ENCODE results near the gene ANAPC1. TPM values are rescaled to one million over a fixed set of nuclear protein-coding genes. Genes with fewer than 3 reads are reported as not detected.
"Not testable (repeated sequence)": the region's sequence is repeated elsewhere in the genome, so short reads cannot be mapped to it uniquely, and the experiment has no call there.

ANAPC1 gene
- polyA plus RNA-seq, 3 donors = 4.2 to 12.4 (median 6.8) TPM

DNA sequence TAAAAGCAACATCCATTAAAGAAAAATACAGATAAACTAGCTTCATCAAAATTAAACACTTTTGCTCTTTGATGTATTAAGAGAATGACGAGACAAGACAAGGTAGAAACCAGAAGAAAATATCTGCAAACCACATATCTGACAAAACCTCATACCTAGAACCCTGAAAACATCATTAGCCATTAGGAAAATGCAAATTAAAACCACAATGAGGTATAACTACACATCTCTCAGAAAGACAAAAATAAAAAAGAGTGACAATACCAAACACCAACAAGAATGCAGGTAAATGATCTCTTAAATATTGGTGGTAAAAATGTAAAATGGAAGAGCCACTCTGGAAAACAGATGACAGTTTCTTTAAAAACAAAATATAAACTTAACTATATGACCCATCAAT is 53.5 kb downstream of the ANAPC1 start:
- H3K27ac Mint-ChIP-seq; H3K27ac ChIP-seq (ENCODE audit: low read depth in 1 of 2, low read length in 2 of 2); H3K4me3 Mint-ChIP-seq; H3K4me1 ChIP-seq (ENCODE audit: control insufficient read depth in 1 of 2, insufficient read depth in 2 of 2, low read length in 2 of 2); H3K4me2 ChIP-seq (replicated peaks; ENCODE audit: extremely low read depth, low read length, poor library complexity, severe bottlenecking); DNase-seq; H3K9ac ChIP-seq (ENCODE audit: insufficient read depth, low read length, poor library complexity, severe bottlenecking); H2AFZ ChIP-seq (ENCODE audit: insufficient read depth, low read depth, low read length, poor library complexity, severe bottlenecking); H3K79me2 ChIP-seq (ENCODE audit: insufficient read depth, low read length); intact Hi-C loops (cut with micrococcal nuclease); H3K9me3 Mint-ChIP-seq; H3K27me3 ChIP-seq (ENCODE audit: control insufficient read depth in 2 of 2, insufficient read depth in 2 of 2, low read length in 2 of 2); H3K4me1 Mint-ChIP-seq; H3K9me3 ChIP-seq (replicated peaks in 1 of 2; ENCODE audit: control insufficient read depth in 1 of 2, insufficient read depth in 1 of 2, low read length in 2 of 2); H3K27me3 Mint-ChIP-seq (ENCODE audit: low read depth in 3 of 3); H3K4me3 ChIP-seq (replicated peaks in 1 of 3; ENCODE audit: low read depth in 2 of 3, low read length in 3 of 3); H4K20me1 ChIP-seq (ENCODE audit: insufficient read depth, low read length): not testable (repeated sequence)
- WGBS (ENCODE audit: insufficient coverage) = no CpG with 5 or more reads among the region's 1 CpG
- peaks cover 48 to 64% of the 10 kb centered on the region in 2 donors for H3K36me3 Mint-ChIP-seq
- peaks cover 9 to 44% of the 10 kb centered on the region in 2 donors for H3K36me3 ChIP-seq (replicated peaks in 1 of 2; ENCODE audit: control insufficient read depth in 1 of 2, insufficient read depth in 2 of 2, low read length in 2 of 2)

DNA sequence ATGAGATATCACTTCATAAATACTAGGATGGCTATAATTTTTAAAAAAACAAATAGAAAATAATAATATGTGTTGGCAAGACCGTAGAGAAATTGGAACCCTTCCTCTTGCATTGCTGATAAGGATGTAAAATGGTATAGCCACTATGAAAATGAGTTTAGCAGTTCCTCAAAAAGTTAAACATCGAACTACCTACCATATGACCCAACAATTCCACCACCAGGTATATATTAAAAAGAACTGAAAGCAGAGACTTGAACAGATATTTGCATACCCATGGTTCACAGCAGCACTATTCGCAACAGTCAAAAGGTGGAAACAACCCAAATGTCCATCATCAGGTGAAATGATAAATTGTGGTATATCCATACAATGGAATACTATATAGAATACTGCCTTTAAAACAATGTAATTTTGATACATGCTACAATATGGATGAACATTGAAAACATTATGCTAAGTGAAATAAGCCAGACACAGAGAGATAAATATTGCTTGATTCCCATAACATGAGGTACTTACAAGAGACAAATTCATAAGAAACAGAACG is 55.7 kb downstream of the ANAPC1 start:
- H3K27ac ChIP-seq (ENCODE audit: low read depth in 1 of 2, low read length in 2 of 2); H3K9me3 Mint-ChIP-seq; H4K20me1 ChIP-seq (ENCODE audit: insufficient read depth, low read length); H3K4me2 ChIP-seq (replicated peaks; ENCODE audit: extremely low read depth, low read length, poor library complexity, severe bottlenecking); H3K27me3 ChIP-seq (ENCODE audit: control insufficient read depth in 2 of 2, insufficient read depth in 2 of 2, low read length in 2 of 2); H3K9ac ChIP-seq (ENCODE audit: insufficient read depth, low read length, poor library complexity, severe bottlenecking); H3K27me3 Mint-ChIP-seq (ENCODE audit: low read depth in 3 of 3); H3K79me2 ChIP-seq (ENCODE audit: insufficient read depth, low read length); H3K9me3 ChIP-seq (replicated peaks in 1 of 2; ENCODE audit: control insufficient read depth in 1 of 2, insufficient read depth in 1 of 2, low read length in 2 of 2); H3K4me1 ChIP-seq (ENCODE audit: control insufficient read depth in 1 of 2, insufficient read depth in 2 of 2, low read length in 2 of 2); DNase-seq; intact Hi-C loops (cut with micrococcal nuclease); H3K4me1 Mint-ChIP-seq; H2AFZ ChIP-seq (ENCODE audit: insufficient read depth, low read depth, low read length, poor library complexity, severe bottlenecking); H3K4me3 ChIP-seq (replicated peaks in 1 of 3; ENCODE audit: low read depth in 2 of 3, low read length in 3 of 3); H3K4me3 Mint-ChIP-seq: not testable (repeated sequence)
- Mint-ChIP-seq H3K36me3 (peaks cover 47 to 63% of the 10 kb centered on the region in 2 donors), H3K27ac (peak overlapping the region in 1 of 7 donors; percentile 1)
- WGBS (ENCODE audit: insufficient coverage) = no CpG with 5 or more reads among the region's 4 CpGs
- H3K36me3 ChIP-seq (replicated peaks in 1 of 2; ENCODE audit: control insufficient read depth in 1 of 2, insufficient read depth in 2 of 2, low read length in 2 of 2) = peaks cover 9 to 44% of the 10 kb centered on the region in 2 donors

DNA sequence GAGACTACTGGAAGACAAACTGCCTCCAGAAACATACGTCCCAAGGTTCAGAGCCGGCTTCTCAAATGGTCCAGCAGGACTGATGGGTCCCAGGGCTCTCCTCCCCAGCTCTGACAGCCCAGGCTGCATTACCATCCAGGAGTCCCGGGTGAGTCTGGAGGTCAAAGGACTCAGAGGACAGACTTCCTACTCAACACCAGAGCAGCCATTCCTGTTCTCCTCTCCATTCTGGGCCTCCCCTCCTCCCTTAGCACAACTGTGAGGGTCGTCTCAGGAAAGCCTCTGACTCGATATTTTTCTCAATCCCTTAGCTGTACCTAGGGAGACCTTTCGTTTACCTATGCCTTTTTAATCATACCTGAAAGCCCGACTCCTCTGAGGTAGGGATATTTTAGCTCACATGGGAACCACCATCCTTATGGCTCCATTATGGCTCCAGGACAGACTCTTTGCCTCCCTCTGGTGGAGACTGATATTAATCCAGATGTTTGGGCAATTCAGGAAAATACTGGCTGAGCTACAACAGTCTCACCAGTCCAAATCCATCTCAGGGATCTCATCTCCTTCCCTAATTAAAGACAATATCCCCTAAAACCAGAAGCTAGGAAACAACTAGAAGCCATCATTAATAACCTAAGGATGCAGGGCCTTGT is 70.9 kb downstream of the ANAPC1 start:
- H3K9ac ChIP-seq (ENCODE audit: insufficient read depth, low read length, poor library complexity, severe bottlenecking); H3K27me3 Mint-ChIP-seq (ENCODE audit: low read depth in 3 of 3); H2AFZ ChIP-seq (ENCODE audit: insufficient read depth, low read depth, low read length, poor library complexity, severe bottlenecking); H3K27ac ChIP-seq (ENCODE audit: low read depth in 1 of 2, low read length in 2 of 2); H3K4me3 ChIP-seq (replicated peaks in 1 of 3; ENCODE audit: low read depth in 2 of 3, low read length in 3 of 3); H3K9me3 ChIP-seq (replicated peaks in 1 of 2; ENCODE audit: control insufficient read depth in 1 of 2, insufficient read depth in 1 of 2, low read length in 2 of 2); H3K36me3 Mint-ChIP-seq; H3K4me3 Mint-ChIP-seq; H3K27me3 ChIP-seq (ENCODE audit: control insufficient read depth in 2 of 2, insufficient read depth in 2 of 2, low read length in 2 of 2); intact Hi-C loops (cut with micrococcal nuclease); H3K27ac Mint-ChIP-seq; H3K4me1 ChIP-seq (ENCODE audit: control insufficient read depth in 1 of 2, insufficient read depth in 2 of 2, low read length in 2 of 2); DNase-seq; H3K4me2 ChIP-seq (replicated peaks; ENCODE audit: extremely low read depth, low read length, poor library complexity, severe bottlenecking); H3K4me1 Mint-ChIP-seq; H3K9me3 Mint-ChIP-seq; H3K79me2 ChIP-seq (ENCODE audit: insufficient read depth, low read length); H3K36me3 ChIP-seq (replicated peaks in 1 of 2; ENCODE audit: control insufficient read depth in 1 of 2, insufficient read depth in 2 of 2, low read length in 2 of 2); H4K20me1 ChIP-seq (ENCODE audit: insufficient read depth, low read length): not testable (repeated sequence)
- TF ChIP-seq, protein P1, sequence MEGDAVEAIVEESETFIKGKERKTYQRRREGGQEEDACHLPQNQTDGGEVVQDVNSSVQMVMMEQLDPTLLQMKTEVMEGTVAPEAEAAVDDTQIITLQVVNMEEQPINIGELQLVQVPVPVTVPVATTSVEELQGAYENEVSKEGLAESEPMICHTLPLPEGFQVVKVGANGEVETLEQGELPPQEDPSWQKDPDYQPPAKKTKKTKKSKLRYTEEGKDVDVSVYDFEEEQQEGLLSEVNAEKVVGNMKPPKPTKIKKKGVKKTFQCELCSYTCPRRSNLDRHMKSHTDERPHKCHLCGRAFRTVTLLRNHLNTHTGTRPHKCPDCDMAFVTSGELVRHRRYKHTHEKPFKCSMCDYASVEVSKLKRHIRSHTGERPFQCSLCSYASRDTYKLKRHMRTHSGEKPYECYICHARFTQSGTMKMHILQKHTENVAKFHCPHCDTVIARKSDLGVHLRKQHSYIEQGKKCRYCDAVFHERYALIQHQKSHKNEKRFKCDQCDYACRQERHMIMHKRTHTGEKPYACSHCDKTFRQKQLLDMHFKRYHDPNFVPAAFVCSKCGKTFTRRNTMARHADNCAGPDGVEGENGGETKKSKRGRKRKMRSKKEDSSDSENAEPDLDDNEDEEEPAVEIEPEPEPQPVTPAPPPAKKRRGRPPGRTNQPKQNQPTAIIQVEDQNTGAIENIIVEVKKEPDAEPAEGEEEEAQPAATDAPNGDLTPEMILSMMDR (IDR thresholded peaks at IDR 0.05) = peak; percentile 10
- WGBS (ENCODE audit: insufficient coverage) = no CpG with 5 or more reads among the region's 7 CpGs

DNA sequence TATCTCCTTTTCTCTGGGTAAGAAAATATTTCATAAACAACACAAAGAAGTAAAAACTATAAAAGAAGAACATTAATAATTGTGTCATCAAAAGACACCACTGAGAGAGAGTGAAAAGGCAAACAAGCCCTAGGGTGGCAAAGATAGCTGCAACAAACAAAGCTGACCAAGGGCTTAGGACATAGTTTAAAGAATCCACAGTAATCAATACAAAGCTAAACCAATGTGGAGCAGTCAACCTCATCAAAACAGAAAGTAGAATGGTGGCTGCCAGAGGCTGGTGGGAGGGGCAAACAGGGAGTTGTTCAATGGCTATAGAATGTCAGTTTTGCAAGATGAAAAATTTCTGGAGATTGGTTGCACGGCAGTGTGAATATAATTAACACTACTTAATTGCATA is 93.4 kb downstream of the ANAPC1 start:
- H3K27me3 ChIP-seq (ENCODE audit: control insufficient read depth in 2 of 2, insufficient read depth in 2 of 2, low read length in 2 of 2); intact Hi-C loops (cut with micrococcal nuclease); H3K9me3 Mint-ChIP-seq: not testable (repeated sequence)

More for the DNA sequence above, 93.4 kb downstream of the ANAPC1 start:
- not testable (repeated sequence) for H3K27ac Mint-ChIP-seq; H3K4me3 ChIP-seq (replicated peaks in 1 of 3; ENCODE audit: low read depth in 2 of 3, low read length in 3 of 3); H2AFZ ChIP-seq (ENCODE audit: insufficient read depth, low read depth, low read length, poor library complexity, severe bottlenecking); H3K9me3 ChIP-seq (replicated peaks in 1 of 2; ENCODE audit: control insufficient read depth in 1 of 2, insufficient read depth in 1 of 2, low read length in 2 of 2); H3K27me3 Mint-ChIP-seq (ENCODE audit: low read depth in 3 of 3); H3K4me3 Mint-ChIP-seq; H4K20me1 ChIP-seq (ENCODE audit: insufficient read depth, low read length); H3K4me1 ChIP-seq (ENCODE audit: control insufficient read depth in 1 of 2, insufficient read depth in 2 of 2, low read length in 2 of 2); H3K79me2 ChIP-seq (ENCODE audit: insufficient read depth, low read length); H3K4me2 ChIP-seq (replicated peaks; ENCODE audit: extremely low read depth, low read length, poor library complexity, severe bottlenecking); H3K27ac ChIP-seq (ENCODE audit: low read depth in 1 of 2, low read length in 2 of 2); H3K36me3 ChIP-seq (replicated peaks in 1 of 2; ENCODE audit: control insufficient read depth in 1 of 2, insufficient read depth in 2 of 2, low read length in 2 of 2); H3K9ac ChIP-seq (ENCODE audit: insufficient read depth, low read length, poor library complexity, severe bottlenecking); H3K4me1 Mint-ChIP-seq; DNase-seq
- peaks cover 4 to 12% of the 10 kb centered on the region in 2 donors for H3K36me3 Mint-ChIP-seq
- WGBS (ENCODE audit: insufficient coverage) = no CpG with 5 or more reads among the region's 1 CpG

Data from CD14-positive monocyte (primary cell).